Ramos (cell line): Measurements from ENCODE around the gene TMEM170A.
"Not testable (repeated sequence)": the region's sequence is repeated elsewhere in the genome, so short reads cannot be mapped to it uniquely, and the experiment has no call there.

Experiments used
- in situ Hi-C: fragments of 300-500 bp; cut with MboI; formaldehyde crosslinking; loops from one replicate; pipeline ENCODE4 v1.14.3; 2022; ENCODE audit warnings: low sequenced_read_pairs; ENCODE audit not compliant: unreplicated experiment

The TMEM170A gene

GRCh38 chr16:75482434-75483205 lies 18.1 kb upstream of the TMEM170A start:
- in situ Hi-C loops: loop anchor here (10.0 kb wide), 1 partner anchor 282 kb away; no protein-coding TSS in a partner anchor

- in situ Hi-C loops: loop anchor here (10.0 kb wide), 1 partner anchor 283 kb away; no protein-coding TSS in a partner anchor
Observed at GRCh38 chr16:75481475-75481874, 17.0 kb upstream of the TMEM170A start.

- in situ Hi-C loops: loop anchor here (5.0 kb wide), 1 partner anchor 38 kb away; no protein-coding TSS in a partner anchor
Observed at GRCh38 chr16:75479421-75479990, 15.0 kb upstream of the TMEM170A start.

- in situ Hi-C loops: loop anchor here (5.0 kb wide), 1 partner anchor 39 kb away; no protein-coding TSS in a partner anchor
Observed at GRCh38 chr16:75478480-75479345, 14.2 kb upstream of the TMEM170A start.

GRCh38 chr16:75477680-75478473 lies 13.4 kb upstream of the TMEM170A start:
- in situ Hi-C loops: loop anchor here (5.0 kb wide), 1 partner anchor 39 kb away; no protein-coding TSS in a partner anchor

GRCh38 chr16:75476817-75477216 lies 12.3 kb upstream of the TMEM170A start:
- in situ Hi-C loops: loop anchor here (5.0 kb wide), 1 partner anchor 40 kb away; no protein-coding TSS in a partner anchor

- in situ Hi-C loops: loop anchor here (5.0 kb wide), 1 partner anchor 42 kb away; no protein-coding TSS in a partner anchor
Observed at GRCh38 chr16:75475420-75475847, 10.9 kb upstream of the TMEM170A start.

GRCh38 chr16:75472908-75473877 lies 8.7 kb upstream of the TMEM170A start:
- in situ Hi-C loops: no loop called here

- in situ Hi-C loops: no loop called here
Observed at GRCh38 chr16:75471723-75472633, 7.5 kb upstream of the TMEM170A start.

- in situ Hi-C loops: no loop called here
Observed at GRCh38 chr16:75466760-75467159, 2.3 kb upstream of the TMEM170A start.

GRCh38 chr16:75463389-75464121 lies 934 bp downstream of the TMEM170A start:
- in situ Hi-C loops: not testable (repeated sequence)

GRCh38 chr16:75462806-75463205 lies 1.7 kb downstream of the TMEM170A start:
- in situ Hi-C loops: no loop called here

- in situ Hi-C loops: no loop called here
Observed at GRCh38 chr16:75461575-75461974, 2.9 kb downstream of the TMEM170A start.

GRCh38 chr16:75460446-75460845 lies 4.0 kb downstream of the TMEM170A start:
- in situ Hi-C loops: no loop called here

GRCh38 chr16:75459691-75460090 lies 4.8 kb downstream of the TMEM170A start:
- in situ Hi-C loops: no loop called here

- in situ Hi-C loops: no loop called here
Observed at GRCh38 chr16:75458439-75458838, 6.0 kb downstream of the TMEM170A start.

- in situ Hi-C loops: no loop called here
Observed at GRCh38 chr16:75458029-75458428, 6.5 kb downstream of the TMEM170A start.
